Esophagus squamous epithelium (tissue), 5 donors: ENCODE data around the gene SPTBN2. TPM values are rescaled to one million over a fixed set of nuclear protein-coding genes. Genes with fewer than 3 reads are reported as not detected.

Source experiments
- DNase-seq: peaks from one replicate; lab custom pipeline; 2025; lab: John Stamatoyannopoulos, UW
- H3K27ac ChIP-seq, 4 donors: fragments of 200-600 bp; sonication (generic); one replicate each; pipeline ENCODE4 v1.5.1; 2016 to 2019; ENCODE audit warnings: mild to moderate bottlenecking in 1 of 4
- H3K27me3 ChIP-seq, 4 donors: fragments of 200-600 bp; sonication (generic); 1 replicate in 3 of 4; 2 replicates in 1 of 4; pipeline versions ENCODE4 v1.5.1 to v1.6.0; 2017 to 2021; ENCODE audit warnings: antibody characterized with exemption in 1 of 4
- H3K36me3 ChIP-seq, 3 donors: fragments of 200-600 bp; sonication (generic); one replicate each; pipeline ENCODE4 v1.5.1; 2016 to 2019
- H3K4me1 ChIP-seq, 3 donors: fragments of 200-600 bp; sonication (generic); one replicate each; pipeline ENCODE4 v1.5.1; 2017 to 2019
- H3K4me3 ChIP-seq, 4 donors: fragments of 200-600 bp; sonication (generic); 1 replicate in 3 of 4; 2 replicates in 1 of 4; pipeline ENCODE4 v1.5.1; 2016 to 2019; ENCODE audit warnings: mild to moderate bottlenecking in 2 of 4, moderate library complexity in 1 of 4
- H3K9me3 ChIP-seq, 3 donors: fragments of 200-600 bp; sonication (generic); one replicate each; pipeline ENCODE4 v1.5.1; 2016 to 2019
- CTCF ChIP-seq, 6 experiments: fragments of 450-650 bp in 4 of 6; fragments of 200-600 bp in 2 of 6; sonication (generic) in 2 of 6; IDR thresholded peaks; one replicate each; pipeline ENCODE4 v1.5.1; 2016 to 2019; ENCODE audit warnings: antibody characterized with exemption in 6 of 6, mild to moderate bottlenecking in 4 of 6, moderate library complexity in 4 of 6
- POLR2A ChIP-seq, 4 donors: fragments of 450-650 bp; IDR thresholded peaks; one replicate each; pipeline ENCODE4 v1.6.1; 2017; ENCODE audit warnings: antibody characterized with exemption in 4 of 4, mild to moderate bottlenecking in 4 of 4, moderate library complexity in 3 of 4
- WGBS, 2 donors: methylation state at CpG; one replicate each; pipeline ENCODE4 v1.1.5; 2018; 5-methylcytosine and 5-hydroxymethylcytosine counted together
- intact Hi-C: fragments of 100-400 bp; cut with DNase I; formaldehyde crosslinking; loops from one replicate; pipeline ENCODE4 v1.15.0; 2022
- total RNA-seq, 4 donors: library from RNA; depleted of rRNA; stranded (reverse); fragments of >200 nt; gene quantifications; one replicate each; pipeline ENCODE4 v1.1.0, GENCODE V29; 2016
- donor health status: DM: yes; HTN: yes; CAD: no.

SPTBN2 gene
- total RNA-seq, 4 donors from 2014 or later, result 101 to 368 (median 128) TPM

GRCh38 chr11:66720899-66721470 lies 8.0 kb downstream of the SPTBN2 start:
- no peak for TF ChIP-seq POLR2A (IDR thresholded peaks at IDR 0.05)
- no peak for TF ChIP-seq CTCF (IDR thresholded peaks at IDR 0.05)
- H3K27me3 ChIP-seq, result peaks cover 0 to 15% (median 0%) of the 10 kb centered on the region in 4 donors
- no peaks in the 10 kb centered on the region for H3K9me3 ChIP-seq
- H3K4me3 ChIP-seq, result no peak overlapping the region
- no peak for DNase-seq
- 77 to 86% methylated on average over 7 to 9 of the region's 13 CpGs for WGBS, 2 donors
- H3K27ac ChIP-seq, result peak overlapping the region; percentile 49 to 88 (median 82)
- H3K4me1 ChIP-seq, result peaks cover 16 to 70% (median 19%) of the 10 kb centered on the region in 3 donors
- no peaks in the 10 kb centered on the region for H3K36me3 ChIP-seq
- intact Hi-C loops, result no loop called here

DNA sequence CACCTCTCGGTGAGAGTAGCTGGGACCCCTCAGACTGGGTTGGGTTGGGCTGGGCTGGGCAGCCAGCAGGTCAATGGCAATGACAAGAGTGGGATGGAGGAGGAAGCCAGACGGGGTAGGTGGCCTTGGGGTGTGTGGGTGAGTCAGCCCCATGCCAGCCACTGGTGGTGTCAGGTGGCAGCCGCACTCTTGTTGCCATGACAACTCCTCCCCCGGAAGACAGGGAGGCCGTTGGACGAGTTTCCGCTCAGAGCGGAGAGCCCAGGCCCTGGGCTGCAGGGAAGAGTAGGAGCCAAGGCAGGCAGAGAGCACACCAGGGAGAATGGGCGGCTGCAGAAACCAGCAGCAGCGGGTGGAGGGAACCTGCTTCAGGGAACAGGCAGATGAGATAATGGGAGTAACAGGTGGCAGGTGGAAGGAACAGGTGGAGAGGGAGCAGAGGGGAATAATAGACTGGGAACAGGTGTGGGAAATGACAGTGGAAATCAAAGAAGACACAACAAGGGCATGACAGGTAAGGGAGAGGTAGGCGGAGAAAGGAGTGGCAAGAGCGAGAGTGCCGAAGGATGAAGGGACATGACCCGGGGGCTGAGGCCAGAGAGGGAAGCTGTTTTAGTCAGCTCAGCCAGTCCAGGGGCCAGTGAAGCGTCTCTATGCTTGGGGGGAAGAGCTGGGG lies 8.7 kb downstream of the SPTBN2 start:
- peak overlapping the region; percentile 55 to 88 (median 82) for H3K27ac ChIP-seq
- no peak for TF ChIP-seq CTCF (IDR thresholded peaks at IDR 0.05)
- peak in 1 of 4 donors; percentile 27 for TF ChIP-seq POLR2A (IDR thresholded peaks at IDR 0.05)
- peaks cover 0 to 5% (median 4%) of the 10 kb centered on the region in 3 donors for H3K36me3 ChIP-seq
- H3K27me3 ChIP-seq, result peaks cover 0 to 9% (median 0%) of the 10 kb centered on the region in 4 donors
- DNase-seq, result no peak
- H3K4me3 ChIP-seq, result no peak overlapping the region
- no peaks in the 10 kb centered on the region for H3K9me3 ChIP-seq
- H3K4me1 ChIP-seq, result peaks cover 16 to 70% (median 19%) of the 10 kb centered on the region in 3 donors
- intact Hi-C loops, result no loop called here
- 51 to 73% methylated on average over 8 to 14 of the region's 15 CpGs for WGBS, 2 donors

GRCh38 chr11:66719111-66719872 lies 9.7 kb downstream of the SPTBN2 start:
- 63 to 76% methylated on average over 6 to 7 of the region's 8 CpGs for WGBS, 2 donors
- no peaks in the 10 kb centered on the region for H3K9me3 ChIP-seq
- H3K36me3 ChIP-seq, result peaks cover 0 to 16% (median 10%) of the 10 kb centered on the region in 3 donors
- H3K27me3 ChIP-seq, result peaks cover 0 to 5% (median 0%) of the 10 kb centered on the region in 4 donors
- peak overlapping the region; percentile 55 to 88 (median 82) for H3K27ac ChIP-seq
- TF ChIP-seq CTCF (IDR thresholded peaks at IDR 0.05), result no peak
- TF ChIP-seq POLR2A (IDR thresholded peaks at IDR 0.05), result no peak
- H3K4me1 ChIP-seq, result peaks cover 16 to 66% (median 19%) of the 10 kb centered on the region in 3 donors
- intact Hi-C loops, result no loop called here
- H3K4me3 ChIP-seq, result peak overlapping the region in 2 of 4 donors; percentile 54 to 55
- DNase-seq, result no peak

GRCh38 chr11:66718320-66718971 lies 10.6 kb downstream of the SPTBN2 start:
- intact Hi-C loops, result no loop called here
- no peak for DNase-seq
- peaks cover 0 to 5% (median 0%) of the 10 kb centered on the region in 4 donors for H3K27me3 ChIP-seq
- no peaks in the 10 kb centered on the region for H3K9me3 ChIP-seq
- peak overlapping the region; percentile 45 to 63 (median 54) for H3K4me3 ChIP-seq
- peak overlapping the region; percentile 58 to 88 (median 82) for H3K27ac ChIP-seq
- H3K36me3 ChIP-seq, result peaks cover 0 to 24% (median 10%) of the 10 kb centered on the region in 3 donors
- peaks cover 16 to 59% (median 19%) of the 10 kb centered on the region in 3 donors for H3K4me1 ChIP-seq
- TF ChIP-seq CTCF (IDR thresholded peaks at IDR 0.05) (peak in 4 of 6 experiments; percentile 5 to 61 (median 26)), POLR2A (IDR thresholded peaks at IDR 0.05) (no peak)
- 37 to 45% methylated on average over 11 to 18 of the region's 26 CpGs for WGBS, 2 donors
